Esophagus muscularis mucosa (tissue), 4 donors: ENCODE data around the gene EMC8.

ENCODE experiments used
- EP300 ChIP-seq: sonication (generic); formaldehyde crosslinking; IDR thresholded peaks from one replicate; pipeline ENCODE4 v1.6.1; 2017; ENCODE audit warnings: antibody characterized with exemption
- POLR2A ChIP-seq: fragments of 450-650 bp; IDR thresholded peaks from one replicate; pipeline ENCODE4 v1.6.1; 2017; ENCODE audit warnings: antibody characterized with exemption, moderate library complexity, mild to moderate bottlenecking, low read depth
- TF ChIP-seq, protein P1 (sequence below), 3 experiments: fragments of 200-600 bp in 2 of 3; fragments of 450-650 bp in 1 of 3; sonication (generic) in 2 of 3; IDR thresholded peaks; one replicate each; pipeline ENCODE4 v1.5.1; 2017 to 2019; ENCODE audit warnings: antibody characterized with exemption in 3 of 3, mild to moderate bottlenecking in 2 of 3, moderate library complexity in 1 of 3

DNA sequence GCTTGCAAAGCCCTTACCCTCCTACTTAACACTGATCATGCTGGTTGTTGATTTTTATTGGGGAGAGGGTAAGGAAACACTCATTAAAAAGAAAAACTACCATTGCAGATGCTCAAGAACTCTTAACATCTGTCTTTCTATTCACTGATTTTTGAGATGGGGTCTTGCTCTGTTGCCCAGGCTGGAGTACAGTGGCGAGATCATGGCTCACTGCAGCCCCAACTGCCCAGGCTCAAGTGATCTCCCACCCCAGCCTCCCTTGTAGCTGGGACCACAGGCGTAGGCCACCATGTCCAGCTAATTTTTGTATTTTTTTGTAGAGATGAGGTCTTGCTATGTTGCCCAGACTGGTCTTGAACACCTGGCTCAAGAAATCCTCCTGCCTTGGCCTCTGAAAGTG, 14.5 kb downstream of the EMC8 start:
- TF ChIP-seq, protein P1, sequence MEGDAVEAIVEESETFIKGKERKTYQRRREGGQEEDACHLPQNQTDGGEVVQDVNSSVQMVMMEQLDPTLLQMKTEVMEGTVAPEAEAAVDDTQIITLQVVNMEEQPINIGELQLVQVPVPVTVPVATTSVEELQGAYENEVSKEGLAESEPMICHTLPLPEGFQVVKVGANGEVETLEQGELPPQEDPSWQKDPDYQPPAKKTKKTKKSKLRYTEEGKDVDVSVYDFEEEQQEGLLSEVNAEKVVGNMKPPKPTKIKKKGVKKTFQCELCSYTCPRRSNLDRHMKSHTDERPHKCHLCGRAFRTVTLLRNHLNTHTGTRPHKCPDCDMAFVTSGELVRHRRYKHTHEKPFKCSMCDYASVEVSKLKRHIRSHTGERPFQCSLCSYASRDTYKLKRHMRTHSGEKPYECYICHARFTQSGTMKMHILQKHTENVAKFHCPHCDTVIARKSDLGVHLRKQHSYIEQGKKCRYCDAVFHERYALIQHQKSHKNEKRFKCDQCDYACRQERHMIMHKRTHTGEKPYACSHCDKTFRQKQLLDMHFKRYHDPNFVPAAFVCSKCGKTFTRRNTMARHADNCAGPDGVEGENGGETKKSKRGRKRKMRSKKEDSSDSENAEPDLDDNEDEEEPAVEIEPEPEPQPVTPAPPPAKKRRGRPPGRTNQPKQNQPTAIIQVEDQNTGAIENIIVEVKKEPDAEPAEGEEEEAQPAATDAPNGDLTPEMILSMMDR (IDR thresholded peaks at IDR 0.05): no peak
- no peak for TF ChIP-seq POLR2A
- TF ChIP-seq EP300: no peak
